Measurements from ENCODE around the gene TBXAS1. TPM values are rescaled to one million over a fixed set of nuclear protein-coding genes. Genes with fewer than 3 reads are reported as not detected.

Gene TBXAS1
- total and polyA plus RNA-seq, 2 of the 8 experiments (the other 6 are each of a cell fraction or from before 2014, with no cell fraction given): 0.86 to 2.1 TPM

DNA sequence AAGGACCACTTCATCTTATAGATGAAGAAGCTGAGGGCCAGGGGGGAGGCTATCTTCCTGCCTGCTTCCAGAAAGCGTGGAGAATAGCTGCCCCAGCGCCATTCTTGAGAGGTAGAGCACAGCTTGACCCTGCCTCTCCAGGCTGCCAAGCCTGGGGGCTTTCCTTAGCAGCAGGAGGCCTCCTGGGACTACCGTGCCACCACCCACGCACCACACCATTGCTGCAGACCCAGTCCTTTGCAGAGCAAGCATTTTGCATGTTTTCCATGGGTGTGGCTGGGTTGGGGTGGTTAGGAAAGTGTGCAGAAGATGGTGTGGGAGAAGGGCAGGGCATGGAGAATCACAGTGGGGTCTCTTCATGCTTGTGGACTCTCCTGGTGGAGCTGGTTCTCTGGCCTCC, 64.9 kb downstream of the TBXAS1 start:
- 0 out of 2 replicates have a peak, but pooled peaks cover 2% of the 10 kb centered on the region for H3K23me2 ChIP-seq (ENCODE audit: low read depth, low read length)
- H3K27ac ChIP-seq (ENCODE audit: low read depth, low read length): no peak overlapping the region
- no peak overlapping the region for H2AK5ac ChIP-seq (ENCODE audit: low read depth, low read length)
- FAIRE-seq (no peak), DNase-seq (ENCODE audit: low read depth in 1 of 2, low spot score in 2 of 2) (no peak)
- no peak overlapping the region for H3K18ac ChIP-seq (ENCODE audit: extremely low read depth, low read length)
- CTCF ChIA-PET (ENCODE audit: partially characterized antibody): interaction anchor here (1.0 kb wide), 1 partner anchor 66 kb away, joined by 3 read pairs; no protein-coding TSS in a partner anchor
- no peak overlapping the region for H3K4ac ChIP-seq (replicated peaks; ENCODE audit: insufficient read length, low read depth, low read length)
- no peaks in the 10 kb centered on the region for H4K20me1 ChIP-seq (replicated peaks in 1 of 2; ENCODE audit: control insufficient read depth in 1 of 2, insufficient read depth in 2 of 2, low read length in 2 of 2)
- H4K8ac ChIP-seq (ENCODE audit: extremely low read depth, insufficient read depth, low read length): no peak overlapping the region; the same call in 1 of the 2 replicates
- H2BK120ac ChIP-seq (replicated peaks; ENCODE audit: low read depth, low read length): no peak overlapping the region
- H2BK15ac ChIP-seq (ENCODE audit: low read length): no peak overlapping the region
- no peaks in the 10 kb centered on the region for H3K27me3 ChIP-seq (replicated peaks in 1 of 4; ENCODE audit: control insufficient read depth in 3 of 4, extremely low read depth in 1 of 4, insufficient read depth in 3 of 4, low read length in 3 of 4)
- H4K5ac ChIP-seq (ENCODE audit: insufficient read length, low read depth, low read length): no peak overlapping the region
- H3K23ac ChIP-seq (ENCODE audit: insufficient read length): no peak overlapping the region
- TF ChIP-seq RNF2 (IDR thresholded peaks at IDR 0.05; ENCODE audit: borderline replicate concordance, low read depth, low read length, missing control alignments, poor library complexity, severe bottlenecking): no peak
- no peak for TF ChIP-seq HDAC6 (IDR thresholded peaks at IDR 0.05; ENCODE audit: low read depth, low read length)
- no peak for TF ChIP-seq TEAD4 (IDR thresholded peaks at IDR 0.05; ENCODE audit: low read depth, low read length)
- TF ChIP-seq POLR2AphosphoS5 (IDR thresholded peaks at IDR 0.05; ENCODE audit: low read depth, low read length): no peak
- TF ChIP-seq SIN3A (conservative IDR thresholded peaks at IDR 0.05 in 1 of 2, IDR thresholded peaks at IDR 0.05 in 1 of 2; ENCODE audit: low read depth in 1 of 2, low read length in 2 of 2): no peak
- no peak for TF ChIP-seq CBX5 (IDR thresholded peaks at IDR 0.05; ENCODE audit: low read depth, low read length)
- TF ChIP-seq YY1 (IDR thresholded peaks at IDR 0.05; ENCODE audit: low read depth, low read length): no peak
- H3K79me2 ChIP-seq (ENCODE audit: control insufficient read depth in 1 of 2, insufficient read depth in 2 of 2, low read length in 2 of 2): no peaks in the 10 kb centered on the region
- no peak overlapping the region for H3K4me3 ChIP-seq (ENCODE audit: extremely low read depth in 1 of 4, insufficient read depth in 2 of 4, low read depth in 3 of 4, low read length in 4 of 4)
- H2BK12ac ChIP-seq (ENCODE audit: low read depth, low read length): no peak overlapping the region
- H3K79me1 ChIP-seq (ENCODE audit: low read depth, low read length): no peaks in the 10 kb centered on the region
- H2BK20ac ChIP-seq (ENCODE audit: low read length): no peak overlapping the region
- H2AFZ ChIP-seq (ENCODE audit: low read length): no peak overlapping the region
- H3K9me3 ChIP-seq (ENCODE audit: insufficient read depth in 2 of 2, low read depth in 1 of 2, low read length in 1 of 2): no peaks in the 10 kb centered on the region
- H3K4me1 ChIP-seq (replicated peaks in 1 of 4; ENCODE audit: control insufficient read depth in 3 of 4, insufficient read depth in 4 of 4, low read length in 3 of 4): no peaks in the 10 kb centered on the region
- POLR2A ChIA-PET (ENCODE audit: partially characterized antibody): no interaction called here
- H3K36me3 ChIP-seq (ENCODE audit: control insufficient read depth in 2 of 4, insufficient read depth in 4 of 4, low read length in 3 of 4): no peaks in the 10 kb centered on the region
- no peak overlapping the region for H4K91ac ChIP-seq (replicated peaks; ENCODE audit: insufficient read length, low read length)
- H3K14ac ChIP-seq (ENCODE audit: insufficient read length): no peak overlapping the region
- no peak overlapping the region for H3K4me2 ChIP-seq (ENCODE audit: insufficient read depth in 1 of 2, low read depth in 2 of 2, low read length in 2 of 2)
- no peak overlapping the region for H3K9ac ChIP-seq (replicated peaks in 1 of 4; ENCODE audit: extremely low read depth in 1 of 4, low read depth in 3 of 4, low read length in 3 of 4)
- H2BK5ac ChIP-seq (ENCODE audit: low read depth, low read length): no peak overlapping the region
- H3K56ac ChIP-seq (replicated peaks; ENCODE audit: insufficient read length, low read depth, low read length): no peak overlapping the region
- 84% methylated on average over 4 of the region's 4 CpGs; no CpG with 5 or more reads in 1 of the 2 experiments for WGBS, 2 experiments (ENCODE audit: extremely low coverage in 1 of 2, insufficient coverage in 1 of 2, insufficient read length in 1 of 2, insufficient replicate concordance in 2 of 2, low coverage in 1 of 2, low lambda C conversion rate in 2 of 2, missing lambda C conversion rate in 1 of 2)

Data from H1 (cell line).